MCF 10A (cell line): ENCODE data around the gene ITIH2. TPM values are rescaled to one million over a fixed set of nuclear protein-coding genes. Genes with fewer than 3 reads are reported as not detected.
"Not testable (repeated sequence)": the region's sequence is repeated elsewhere in the genome, so short reads cannot be mapped to it uniquely, and the experiment has no call there.

Experiments used
- BruUV-seq: library from RNA; stranded (reverse); fragments of 400-500 nt; replicated peaks from 2 replicates; lab custom pipeline; 2021; lab: Mats Ljungman, UMichigan
- CTCF ChIA-PET: fragments of 300-600 bp; sonication (Branson Sonifier 250); formaldehyde crosslinking; extraction: SDS; loops from one replicate; lab custom pipeline; 2021; ENCODE audit warnings: antibody characterized with exemption, inconsistent platforms; lab: Yijun Ruan, JAX
- POLR2A ChIA-PET: fragments of 300-600, 350-650 bp; sonication (Branson Sonifier 250); formaldehyde crosslinking; extraction: SDS; loops from one replicate; lab custom pipeline; 2020; ENCODE audit warnings: antibody characterized with exemption, inconsistent platforms; lab: Yijun Ruan, JAX
- DNase-seq: peaks from one replicate; pipeline ENCODE4 v3.0.0-alpha.2; 2018; ENCODE audit not compliant: unreplicated experiment
- H3K27ac Mint-ChIP-seq: one replicate; pipeline ENCODE4 v1.8.0; 2022; ENCODE audit warnings: mild to moderate bottlenecking, low read depth, mixed read lengths; ENCODE audit not compliant: unreplicated experiment
- H3K27me3 Mint-ChIP-seq: one replicate; pipeline ENCODE4 v1.8.0; 2022; ENCODE audit warnings: mixed read lengths; ENCODE audit not compliant: insufficient read depth, unreplicated experiment
- H3K36me3 Mint-ChIP-seq: one replicate; pipeline ENCODE4 v1.8.0; 2022; ENCODE audit warnings: mild to moderate bottlenecking, moderate library complexity, mixed read lengths; ENCODE audit not compliant: insufficient read depth, unreplicated experiment
- H3K4me1 Mint-ChIP-seq: one replicate; pipeline ENCODE4 v1.8.0; 2022; ENCODE audit warnings: mixed read lengths; ENCODE audit not compliant: insufficient read depth, unreplicated experiment
- H3K4me3 Mint-ChIP-seq: one replicate; pipeline ENCODE4 v1.8.0; 2022; ENCODE audit warnings: mild to moderate bottlenecking, moderate library complexity, mixed read lengths; ENCODE audit not compliant: unreplicated experiment
- H3K9me3 Mint-ChIP-seq: one replicate; pipeline ENCODE4 v1.8.0; 2022; ENCODE audit warnings: mixed read lengths; ENCODE audit not compliant: unreplicated experiment
- intact Hi-C: fragments of 100-400 bp; cut with micrococcal nuclease; formaldehyde crosslinking; loops from 2 replicates; pipeline ENCODE4 v1.14.1; 2022
- total RNA-seq: library from RNA; stranded (reverse); gene quantifications from 2 replicates; pipeline ENCODE4 v1.2.3, GENCODE V29; 2022
- TF ChIP-seq, protein P1 (sequence below): fragments of 200-600 bp; IDR thresholded peaks from one replicate; pipeline ENCODE4 v1.8.0; 2022; ENCODE audit warnings: antibody characterized with exemption, mild to moderate bottlenecking; ENCODE audit not compliant: unreplicated experiment

ITIH2 gene
- total RNA-seq, 1 experiment from 2014 or later, result not detected

DNA sequence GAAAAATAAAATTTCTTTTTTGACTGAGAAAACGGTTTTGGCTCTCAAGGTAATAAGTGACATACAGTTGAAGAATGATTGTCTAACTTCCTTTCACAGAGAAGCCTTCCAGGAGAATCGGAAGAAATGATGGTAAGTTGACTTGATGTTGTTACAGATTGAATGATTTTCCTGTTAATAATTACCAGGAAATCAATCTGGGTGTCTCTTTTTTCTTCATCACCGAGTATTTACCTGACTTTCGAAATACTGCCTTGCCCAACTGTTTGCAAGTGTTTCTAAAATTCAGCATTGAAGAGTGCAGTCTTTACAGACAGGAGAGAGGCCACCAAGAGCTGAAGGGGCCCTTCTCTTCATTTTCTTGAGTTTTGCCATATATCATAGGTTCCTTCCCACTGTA, 4.0 kb downstream of the ITIH2 start:
- Mint-ChIP-seq H3K9me3 (no peaks in the 10 kb centered on the region), H3K36me3 (no peaks in the 10 kb centered on the region), H3K27ac (no peak overlapping the region), H3K4me3 (no peak overlapping the region), H3K27me3 (peaks cover 51% of the 10 kb centered on the region), H3K4me1 (no peaks in the 10 kb centered on the region)
- no TSS peak for BruUV-seq
- intact Hi-C loops, result no loop called here
- CTCF ChIA-PET, result interaction anchor here (0.5 to 4.7 kb wide), 2 partner anchors 20 to 716 kb away, joined by 3 to 26 read pairs; no protein-coding TSS in a partner anchor
- TF ChIP-seq, protein P1, sequence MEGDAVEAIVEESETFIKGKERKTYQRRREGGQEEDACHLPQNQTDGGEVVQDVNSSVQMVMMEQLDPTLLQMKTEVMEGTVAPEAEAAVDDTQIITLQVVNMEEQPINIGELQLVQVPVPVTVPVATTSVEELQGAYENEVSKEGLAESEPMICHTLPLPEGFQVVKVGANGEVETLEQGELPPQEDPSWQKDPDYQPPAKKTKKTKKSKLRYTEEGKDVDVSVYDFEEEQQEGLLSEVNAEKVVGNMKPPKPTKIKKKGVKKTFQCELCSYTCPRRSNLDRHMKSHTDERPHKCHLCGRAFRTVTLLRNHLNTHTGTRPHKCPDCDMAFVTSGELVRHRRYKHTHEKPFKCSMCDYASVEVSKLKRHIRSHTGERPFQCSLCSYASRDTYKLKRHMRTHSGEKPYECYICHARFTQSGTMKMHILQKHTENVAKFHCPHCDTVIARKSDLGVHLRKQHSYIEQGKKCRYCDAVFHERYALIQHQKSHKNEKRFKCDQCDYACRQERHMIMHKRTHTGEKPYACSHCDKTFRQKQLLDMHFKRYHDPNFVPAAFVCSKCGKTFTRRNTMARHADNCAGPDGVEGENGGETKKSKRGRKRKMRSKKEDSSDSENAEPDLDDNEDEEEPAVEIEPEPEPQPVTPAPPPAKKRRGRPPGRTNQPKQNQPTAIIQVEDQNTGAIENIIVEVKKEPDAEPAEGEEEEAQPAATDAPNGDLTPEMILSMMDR, result no peak
- POLR2A ChIA-PET, result interaction anchor here (1.4 to 2.2 kb wide), 2 partner anchors 8 to 9 kb away, joined by 3 to 9 read pairs; no protein-coding TSS in a partner anchor
- no peak for DNase-seq

DNA sequence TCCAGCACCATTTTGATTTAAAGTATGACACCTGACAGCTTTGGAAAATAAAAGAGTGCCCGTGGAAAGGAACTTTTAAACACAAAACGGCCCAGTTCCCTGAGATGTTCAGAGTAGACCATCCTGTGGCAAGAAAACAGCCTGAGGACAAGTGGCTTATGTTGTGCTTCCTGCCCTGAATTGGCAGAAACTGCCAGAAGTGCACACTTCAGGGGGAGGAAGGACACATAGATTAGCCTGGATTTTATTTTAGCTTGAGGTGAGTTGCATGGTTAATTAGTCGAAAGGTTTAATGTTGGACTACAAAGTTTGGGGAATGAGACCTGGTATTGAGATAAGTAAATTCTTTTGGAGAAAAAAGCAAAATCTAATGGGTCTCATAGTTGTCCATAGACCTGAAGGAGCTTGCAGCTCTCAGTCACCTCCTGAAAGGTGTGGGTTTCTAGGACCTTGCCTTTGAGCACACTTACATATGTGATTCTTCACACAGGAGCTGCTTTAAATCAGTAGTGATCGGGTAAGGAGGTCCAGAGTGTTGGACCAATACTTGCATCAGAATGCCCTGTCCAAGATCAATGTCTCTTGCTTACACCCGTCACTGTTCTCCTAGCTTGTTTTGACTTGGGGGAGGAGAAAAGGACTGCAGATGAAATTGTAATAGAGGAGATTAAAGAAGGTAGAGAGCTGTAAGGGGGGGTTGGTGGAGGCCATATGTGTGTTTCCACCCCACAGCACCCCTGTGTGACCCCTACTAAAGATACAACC, 4.9 kb downstream of the ITIH2 start:
- Mint-ChIP-seq H3K9me3 (no peaks in the 10 kb centered on the region), H3K4me1 (no peaks in the 10 kb centered on the region), H3K27ac (no peak overlapping the region), H3K4me3 (no peak overlapping the region), H3K27me3 (peaks cover 42% of the 10 kb centered on the region), H3K36me3 (no peaks in the 10 kb centered on the region)
- ChIA-PET POLR2A (interaction anchor here (1.4 to 2.2 kb wide), 2 partner anchors 8 to 9 kb away, joined by 3 to 9 read pairs; no protein-coding TSS in a partner anchor), CTCF (interaction anchor here (0.5 to 4.7 kb wide), 3 partner anchors 21 to 717 kb away, joined by 3 to 26 read pairs (median 9); no protein-coding TSS in a partner anchor)
- TF ChIP-seq, protein P1, result no peak
- BruUV-seq, result no TSS peak
- no peak for DNase-seq
- intact Hi-C loops, result no loop called here

DNA sequence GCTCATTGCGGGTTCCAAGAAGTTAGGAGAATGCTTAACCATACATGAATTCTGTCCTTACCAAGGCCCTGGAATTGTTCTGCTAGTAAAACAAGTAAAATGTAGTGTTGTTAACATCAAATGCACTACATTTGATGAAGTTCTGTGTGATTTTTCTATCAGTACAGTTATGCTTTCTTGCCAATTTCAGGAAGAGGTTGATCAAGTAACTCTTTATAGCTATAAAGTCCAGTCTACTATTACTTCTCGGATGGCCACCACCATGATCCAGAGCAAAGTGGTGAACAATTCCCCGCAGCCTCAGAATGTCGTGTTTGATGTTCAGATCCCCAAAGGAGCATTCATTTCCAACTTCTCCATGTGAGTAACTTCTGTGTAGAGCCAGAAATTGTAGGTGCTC, 5.7 kb downstream of the ITIH2 start:
- H3K4me1 Mint-ChIP-seq, result no peaks in the 10 kb centered on the region

DNA sequence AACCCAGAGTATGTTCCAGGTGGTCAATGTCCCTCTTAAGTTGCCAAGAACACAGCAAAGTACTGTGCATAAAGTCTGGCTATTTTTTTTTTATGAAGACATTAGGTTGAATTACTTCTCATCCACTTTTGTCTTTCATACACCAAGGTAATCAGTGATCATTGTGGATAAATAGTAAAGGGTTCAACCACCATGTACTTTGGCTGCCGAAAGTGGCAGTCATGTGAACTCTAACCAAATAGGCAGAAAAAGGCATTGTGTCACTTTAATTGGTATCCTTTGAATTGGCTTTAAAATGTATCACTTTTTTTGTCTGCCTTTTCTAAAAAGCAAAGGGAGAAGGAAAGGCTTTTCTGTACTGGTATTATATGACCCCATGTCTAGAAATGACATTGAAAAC, 7.3 kb downstream of the ITIH2 start:
- Mint-ChIP-seq H3K4me3 (no peak overlapping the region), H3K9me3 (no peaks in the 10 kb centered on the region), H3K27ac (no peak overlapping the region), H3K36me3 (no peaks in the 10 kb centered on the region), H3K4me1 (peaks cover 8% of the 10 kb centered on the region), H3K27me3 (peaks cover 18% of the 10 kb centered on the region)
- intact Hi-C loops, result no loop called here
- no TSS peak for BruUV-seq
- no peak for DNase-seq
- CTCF ChIA-PET, result interaction anchor here (0.9 kb wide), 1 partner anchor 65 kb away, joined by 5 read pairs; no protein-coding TSS in a partner anchor
- POLR2A ChIA-PET, result no interaction called here
- TF ChIP-seq, protein P1, result no peak

More for the DNA sequence above, 5.7 kb downstream of the ITIH2 start:
- Mint-ChIP-seq H3K27me3 (peaks cover 34% of the 10 kb centered on the region), H3K36me3 (no peaks in the 10 kb centered on the region), H3K27ac (no peak overlapping the region), H3K9me3 (no peaks in the 10 kb centered on the region), H3K4me3 (no peak overlapping the region)
- ChIA-PET POLR2A (interaction anchor here (0.6 to 2.2 kb wide), 3 partner anchors 10 to 1438 kb away, joined by 3 to 9 read pairs (median 3); no protein-coding TSS in a partner anchor), CTCF (interaction anchor here (1.6 to 4.7 kb wide), 2 partner anchors 22 to 183 kb away, joined by 9 to 26 read pairs; no protein-coding TSS in a partner anchor)
- TF ChIP-seq, protein P1, result no peak
- intact Hi-C loops, result no loop called here
- no TSS peak for BruUV-seq
- no peak for DNase-seq

DNA sequence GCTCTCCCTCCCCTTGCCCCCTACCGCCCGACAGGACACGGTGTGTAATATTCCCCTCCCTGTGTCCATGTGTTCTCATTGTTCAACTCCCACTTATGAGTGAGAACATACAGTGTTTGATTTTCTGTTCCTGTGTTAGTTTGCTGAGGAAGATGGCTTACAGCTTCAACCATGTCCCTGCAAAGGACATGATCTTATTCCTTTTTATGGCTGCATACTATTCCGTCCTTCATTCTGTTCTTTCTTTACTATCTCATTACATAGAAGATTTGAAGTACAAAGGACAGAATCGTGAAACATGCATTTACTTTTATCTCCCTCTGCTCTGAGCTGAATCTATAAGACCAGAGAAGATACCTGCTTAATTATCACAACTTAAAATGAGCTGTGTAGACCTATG, 8.0 kb downstream of the ITIH2 start:
- H3K36me3 Mint-ChIP-seq, intact Hi-C loops, H3K4me1 Mint-ChIP-seq, H3K9me3 Mint-ChIP-seq, BruUV-seq, DNase-seq, H3K27ac Mint-ChIP-seq, POLR2A ChIA-PET, H3K4me3 Mint-ChIP-seq: not testable (repeated sequence)
- CTCF ChIA-PET, result interaction anchor here (0.6 to 1.5 kb wide), 2 partner anchors 186 to 1406 kb away, joined by 3 read pairs; no protein-coding TSS in a partner anchor
- H3K27me3 Mint-ChIP-seq, result peaks cover 11% of the 10 kb centered on the region
